Smooth muscle cell (in vitro differentiated cells): ENCODE data around the gene ZNF628. TPM values are rescaled to one million over a fixed set of nuclear protein-coding genes. Genes with fewer than 3 reads are reported as not detected.

Experiments
- DNase-seq: peaks from one replicate; lab custom pipeline; 2025; ENCODE audit not compliant: unreplicated experiment; lab: John Stamatoyannopoulos, UW
- H2AFZ ChIP-seq: fragments of 200-600 bp; sonication (generic); 2 replicates; pipeline ENCODE4 v1.6.0; 2016; ENCODE audit warnings: antibody characterized with exemption, low read depth, mild to moderate bottlenecking
- H3F3A ChIP-seq: fragments of 200-600 bp; sonication (generic); 2 replicates; pipeline ENCODE4 v1.6.0; 2017; ENCODE audit warnings: antibody characterized with exemption, low read depth
- H3K27ac ChIP-seq: fragments of 200-600 bp; sonication (generic); 2 replicates; pipeline ENCODE4 v1.5.1; 2016; ENCODE audit warnings: low read depth, mild to moderate bottlenecking
- H3K27me3 ChIP-seq: fragments of 200-600 bp; sonication (generic); 2 replicates; pipeline ENCODE4 v1.6.1; 2016; ENCODE audit warnings: low read depth, mild to moderate bottlenecking
- H3K36me3 ChIP-seq: fragments of 200-600 bp; sonication (generic); 2 replicates; pipeline ENCODE4 v1.5.1; 2016; ENCODE audit warnings: low read depth
- H3K4me1 ChIP-seq: fragments of 200-600 bp; sonication (generic); 2 replicates; pipeline ENCODE4 v1.5.1; 2016; ENCODE audit warnings: low read depth
- H3K4me2 ChIP-seq: fragments of 200-600 bp; sonication (generic); 2 replicates; pipeline ENCODE4 v1.6.0; 2016; ENCODE audit warnings: mild to moderate bottlenecking
- H3K4me3 ChIP-seq: fragments of 200-600 bp; sonication (generic); 2 replicates; pipeline ENCODE4 v1.5.1; 2016; ENCODE audit warnings: mild to moderate bottlenecking
- H3K79me2 ChIP-seq: fragments of 200-600 bp; sonication (generic); 2 replicates; pipeline ENCODE4 v1.6.0; 2016; ENCODE audit warnings: low read depth, mild to moderate bottlenecking
- H3K9ac ChIP-seq: fragments of 200-600 bp; sonication (generic); 2 replicates; pipeline ENCODE4 v1.6.0; 2016; ENCODE audit warnings: low read depth
- H3K9me3 ChIP-seq: fragments of 200-600 bp; sonication (generic); replicated peaks from 2 replicates; pipeline ENCODE4 v1.5.1; 2016; ENCODE audit warnings: low read depth
- H4K20me1 ChIP-seq: fragments of 200-600 bp; sonication (generic); 2 replicates; pipeline ENCODE4 v1.6.0; 2016; ENCODE audit warnings: low read depth
- WGBS: methylation state at CpG from one replicate; pipeline ENCODE4 v1.1.7; 2016; ENCODE audit warnings: low lambda C conversion rate; 5-methylcytosine and 5-hydroxymethylcytosine counted together
- polyA plus RNA-seq: library from polyadenylated mRNA; unstranded; fragments of >200 nt; fragmentation: Nextera tagmentation; extraction: Ambion mirVana; gene quantifications from 2 replicates; pipeline ENCODE4 v1.2.1, GENCODE V29; 2016
- total RNA-seq: library from RNA; depleted of rRNA; stranded (reverse); fragments of >200 nt; gene quantifications from 2 replicates; pipeline ENCODE4 v1.2.3, GENCODE V29; 2014
- TF ChIP-seq, protein P1 (sequence below): fragments of 200-600 bp; sonication (generic); IDR thresholded peaks from 2 replicates; pipeline ENCODE4 v1.5.1; 2017; ENCODE audit warnings: borderline replicate concordance, mild to moderate bottlenecking, antibody characterized with exemption; ENCODE audit not compliant: insufficient read depth, poor library complexity, severe bottlenecking

ZNF628 gene
- total and polyA plus RNA-seq, 2 experiments from 2014 or later = 1.3 to 2.6 TPM

DNA sequence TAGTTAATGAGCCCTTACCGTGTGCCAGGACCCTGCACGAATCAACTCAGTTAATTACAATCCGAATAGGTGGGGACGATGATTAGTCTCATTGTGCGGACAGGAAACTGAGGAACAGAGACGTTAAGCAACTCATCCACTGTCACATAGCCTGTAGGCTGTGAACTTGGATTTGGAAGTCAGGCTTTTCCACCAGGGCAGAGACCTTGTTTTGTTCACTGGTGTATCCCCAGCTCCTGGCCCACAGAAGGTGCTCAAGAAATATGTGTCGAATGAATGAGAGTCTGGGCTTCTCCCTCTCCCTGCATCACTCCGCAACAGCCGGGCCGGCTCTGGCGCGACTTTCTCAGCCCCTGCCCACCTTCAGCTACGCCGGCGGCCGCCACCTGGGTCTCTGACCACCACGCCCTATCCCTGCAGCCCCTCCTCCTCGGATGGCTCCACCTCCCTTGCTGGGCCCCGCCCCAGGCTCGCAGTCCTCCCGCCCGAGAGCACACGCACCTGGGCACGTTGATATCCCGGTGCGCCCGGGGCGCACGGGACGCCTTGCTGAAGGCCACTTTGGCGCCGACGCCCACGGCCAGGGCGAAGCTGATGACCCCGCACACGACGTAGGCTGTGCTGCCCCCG is 34.6 kb upstream of the ZNF628 start:
- no peak overlapping the region for H3K4me2 ChIP-seq
- no peak overlapping the region for H3K9ac ChIP-seq
- no peaks in the 10 kb centered on the region for H3K36me3 ChIP-seq
- no peaks in the 10 kb centered on the region for H3K79me2 ChIP-seq
- no peak overlapping the region for H3K4me3 ChIP-seq
- no peak overlapping the region for H3K27ac ChIP-seq
- H3K9me3 ChIP-seq = no peaks in the 10 kb centered on the region
- no peak overlapping the region for H2AFZ ChIP-seq
- TF ChIP-seq, protein P1, sequence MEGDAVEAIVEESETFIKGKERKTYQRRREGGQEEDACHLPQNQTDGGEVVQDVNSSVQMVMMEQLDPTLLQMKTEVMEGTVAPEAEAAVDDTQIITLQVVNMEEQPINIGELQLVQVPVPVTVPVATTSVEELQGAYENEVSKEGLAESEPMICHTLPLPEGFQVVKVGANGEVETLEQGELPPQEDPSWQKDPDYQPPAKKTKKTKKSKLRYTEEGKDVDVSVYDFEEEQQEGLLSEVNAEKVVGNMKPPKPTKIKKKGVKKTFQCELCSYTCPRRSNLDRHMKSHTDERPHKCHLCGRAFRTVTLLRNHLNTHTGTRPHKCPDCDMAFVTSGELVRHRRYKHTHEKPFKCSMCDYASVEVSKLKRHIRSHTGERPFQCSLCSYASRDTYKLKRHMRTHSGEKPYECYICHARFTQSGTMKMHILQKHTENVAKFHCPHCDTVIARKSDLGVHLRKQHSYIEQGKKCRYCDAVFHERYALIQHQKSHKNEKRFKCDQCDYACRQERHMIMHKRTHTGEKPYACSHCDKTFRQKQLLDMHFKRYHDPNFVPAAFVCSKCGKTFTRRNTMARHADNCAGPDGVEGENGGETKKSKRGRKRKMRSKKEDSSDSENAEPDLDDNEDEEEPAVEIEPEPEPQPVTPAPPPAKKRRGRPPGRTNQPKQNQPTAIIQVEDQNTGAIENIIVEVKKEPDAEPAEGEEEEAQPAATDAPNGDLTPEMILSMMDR = no peak
- H3K27me3 ChIP-seq = peaks cover 83% of the 10 kb centered on the region
- H3F3A ChIP-seq = no peaks in the 10 kb centered on the region
- no peaks in the 10 kb centered on the region for H3K4me1 ChIP-seq
- 4% methylated on average over 33 of the region's 39 CpGs for WGBS
- DNase-seq = no peak
- no peaks in the 10 kb centered on the region for H4K20me1 ChIP-seq

DNA sequence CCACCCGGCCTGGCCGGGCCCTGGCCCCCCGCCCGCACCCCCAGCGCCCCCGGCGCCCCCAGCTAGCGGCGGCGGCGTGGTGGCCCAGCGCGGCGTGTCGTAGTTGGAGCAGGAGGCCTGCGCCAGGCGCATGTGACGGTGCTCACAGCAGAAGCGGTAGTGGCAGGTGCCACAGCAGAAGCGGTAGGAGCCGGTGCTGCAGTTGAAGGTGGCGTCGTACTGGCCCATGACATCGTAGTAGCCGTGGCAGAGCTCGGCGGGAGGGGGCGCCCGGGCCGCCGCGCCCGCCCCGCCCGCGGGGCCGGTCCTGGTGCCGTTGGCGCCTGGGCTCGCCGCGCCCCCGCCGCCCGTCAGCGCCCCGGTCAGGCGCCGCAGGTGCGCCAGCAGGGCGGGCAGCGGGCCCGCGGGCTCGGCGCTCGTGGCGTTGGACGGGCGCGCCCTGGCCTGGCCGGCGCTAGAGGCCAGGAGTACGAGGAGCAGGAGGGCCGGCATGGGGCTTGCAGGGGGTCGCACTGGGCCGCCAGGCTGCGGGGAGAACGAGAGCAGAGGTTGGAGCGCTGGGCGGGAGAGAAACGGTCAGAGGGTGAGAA is 34.0 kb upstream of the ZNF628 start:
- no peaks in the 10 kb centered on the region for H3K4me1 ChIP-seq
- H3K4me2 ChIP-seq = no peak overlapping the region
- H3K79me2 ChIP-seq = no peaks in the 10 kb centered on the region
- H4K20me1 ChIP-seq = no peaks in the 10 kb centered on the region
- WGBS = 2% methylated on average over 49 of the region's 72 CpGs
- no peaks in the 10 kb centered on the region for H3K36me3 ChIP-seq
- no peak overlapping the region for H3K27ac ChIP-seq
- no peaks in the 10 kb centered on the region for H3K9me3 ChIP-seq
- H2AFZ ChIP-seq = no peak overlapping the region
- no peaks in the 10 kb centered on the region for H3F3A ChIP-seq
- DNase-seq = no peak
- H3K4me3 ChIP-seq = no peak overlapping the region
- H3K27me3 ChIP-seq = peaks cover 90% of the 10 kb centered on the region
- H3K9ac ChIP-seq = no peak overlapping the region
- TF ChIP-seq, protein P1 = no peak

DNA sequence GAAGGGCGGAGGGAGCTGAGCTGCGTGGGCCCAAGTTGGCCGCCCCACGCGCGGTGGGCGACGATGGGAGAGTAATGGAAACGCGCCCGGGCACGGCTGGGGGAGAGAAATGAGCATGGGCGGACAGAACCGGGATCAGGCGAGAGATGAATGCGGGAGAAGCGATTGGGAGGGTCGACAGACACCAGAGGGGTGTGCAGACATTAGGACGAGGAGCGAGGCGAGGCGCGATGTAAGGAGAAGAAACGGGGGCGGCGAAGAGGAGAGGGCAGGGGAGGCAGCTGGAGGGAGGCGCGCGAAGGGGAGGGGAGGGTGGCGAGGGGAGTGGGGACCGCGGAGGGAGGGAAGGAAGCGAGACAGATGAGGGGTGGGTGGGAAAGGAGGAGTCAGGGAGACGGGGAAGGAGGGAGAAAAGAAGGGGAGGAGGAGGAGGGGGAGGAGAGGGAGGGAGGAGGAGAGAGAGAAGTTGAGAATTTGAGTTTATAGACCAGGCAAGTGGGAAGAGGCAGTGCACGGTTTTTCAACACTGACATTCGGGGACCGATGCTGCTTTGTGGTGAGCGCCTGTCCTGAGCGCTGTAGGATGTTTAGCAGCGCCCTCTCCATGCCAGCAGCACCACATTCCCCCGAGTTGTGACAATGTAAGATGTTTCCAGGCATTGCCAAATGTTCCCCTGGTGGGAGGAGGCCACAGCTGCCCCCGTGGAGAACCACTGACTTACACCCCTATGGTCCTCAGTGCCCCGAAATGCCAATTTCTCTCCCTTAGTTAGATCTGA is 33.2 kb upstream of the ZNF628 start, which contains the start of gene SHISA7:
Gene SHISA7 (minus strand): TSS at position 256 of the 779 bp plus-strand sequence. CDS start 437 bp downstream, outside the sequence.
- Histone ChIP-seq H3K4me1 (no peaks in the 10 kb centered on the region), H4K20me1 (no peaks in the 10 kb centered on the region), H3F3A (no peaks in the 10 kb centered on the region), H3K79me2 (no peaks in the 10 kb centered on the region), H2AFZ (no peak within 1 kb of the TSS), H3K4me3 (no peak within 1 kb of the TSS), H3K27ac (no peak within 1 kb of the TSS), H3K4me2 (no peak within 1 kb of the TSS), H3K27me3 (peaks cover 90% of the 10 kb centered on the region), H3K9ac (no peak within 1 kb of the TSS), H3K36me3 (no peaks in the 10 kb centered on the region), H3K9me3 (no peaks in the 10 kb centered on the region)
- 8% methylated on average over 31 of the region's 43 CpGs for WGBS
- TF ChIP-seq, protein P1 = no peak
- DNase-seq = no peak
